ENCODE results near the gene ZNF134. TPM values are rescaled to one million over a fixed set of nuclear protein-coding genes. Genes with fewer than 3 reads are reported as not detected.

ZNF134 gene
- total RNA-seq, 4 donors from 2014 or later, result 7.5 to 14.9 (median 10.4) TPM

DNA sequence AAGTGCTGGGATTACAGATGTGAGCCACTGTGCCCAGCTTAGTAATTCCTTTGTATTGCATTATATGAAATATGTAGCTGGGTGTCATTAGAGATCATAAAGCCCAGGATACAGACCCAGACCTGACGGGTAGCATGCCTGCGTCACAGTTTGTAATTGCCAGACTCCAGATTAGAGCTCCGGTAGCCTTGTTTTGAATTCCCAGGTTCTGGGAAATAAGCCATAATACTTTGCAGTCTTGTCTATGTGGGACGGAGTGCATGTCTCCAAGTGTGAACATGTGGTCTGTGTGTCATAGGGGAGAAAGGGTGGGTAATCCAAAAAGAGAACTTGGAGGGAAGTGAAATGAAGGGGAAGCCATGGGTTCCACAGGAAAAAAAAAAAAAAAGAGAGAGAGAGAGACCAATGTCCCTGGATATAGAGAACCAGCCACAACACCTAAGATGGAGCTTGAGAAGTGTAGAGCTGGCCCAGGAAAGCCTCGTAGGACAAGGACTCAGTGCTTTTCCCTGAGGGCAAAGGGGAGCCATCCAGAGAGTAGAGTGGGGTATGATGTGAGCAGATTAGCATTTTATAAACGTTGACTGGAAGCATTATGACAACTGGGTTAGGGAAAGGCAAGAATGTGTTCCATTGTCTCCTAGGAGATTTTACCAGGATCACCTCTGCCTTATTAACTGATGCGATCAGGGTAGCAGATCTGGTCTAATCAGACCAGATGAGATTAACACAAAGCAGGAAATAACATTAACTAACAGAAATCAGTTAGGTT is 57.3 kb downstream of the ZNF134 start:
- Histone ChIP-seq H3K36me3 (no peaks in the 10 kb centered on the region), H3K27me3 (peaks cover 0 to 6% (median 0%) of the 10 kb centered on the region in 4 donors), H3K4me1 (no peaks in the 10 kb centered on the region), H3K27ac (no peak overlapping the region), H3K9me3 (peaks cover 0 to 5% (median 0%) of the 10 kb centered on the region in 3 donors), H3K4me3 (no peak overlapping the region)
- TF ChIP-seq POLR2A (IDR thresholded peaks at IDR 0.05), result no peak
- TF ChIP-seq, protein P1, sequence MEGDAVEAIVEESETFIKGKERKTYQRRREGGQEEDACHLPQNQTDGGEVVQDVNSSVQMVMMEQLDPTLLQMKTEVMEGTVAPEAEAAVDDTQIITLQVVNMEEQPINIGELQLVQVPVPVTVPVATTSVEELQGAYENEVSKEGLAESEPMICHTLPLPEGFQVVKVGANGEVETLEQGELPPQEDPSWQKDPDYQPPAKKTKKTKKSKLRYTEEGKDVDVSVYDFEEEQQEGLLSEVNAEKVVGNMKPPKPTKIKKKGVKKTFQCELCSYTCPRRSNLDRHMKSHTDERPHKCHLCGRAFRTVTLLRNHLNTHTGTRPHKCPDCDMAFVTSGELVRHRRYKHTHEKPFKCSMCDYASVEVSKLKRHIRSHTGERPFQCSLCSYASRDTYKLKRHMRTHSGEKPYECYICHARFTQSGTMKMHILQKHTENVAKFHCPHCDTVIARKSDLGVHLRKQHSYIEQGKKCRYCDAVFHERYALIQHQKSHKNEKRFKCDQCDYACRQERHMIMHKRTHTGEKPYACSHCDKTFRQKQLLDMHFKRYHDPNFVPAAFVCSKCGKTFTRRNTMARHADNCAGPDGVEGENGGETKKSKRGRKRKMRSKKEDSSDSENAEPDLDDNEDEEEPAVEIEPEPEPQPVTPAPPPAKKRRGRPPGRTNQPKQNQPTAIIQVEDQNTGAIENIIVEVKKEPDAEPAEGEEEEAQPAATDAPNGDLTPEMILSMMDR (IDR thresholded peaks at IDR 0.05), result no peak
- intact Hi-C loops (cut with DNase I), result no loop called here
- DNase-seq, result no peak
- 55 to 61% methylated on average over 7 of the region's 7 CpGs for WGBS, 2 donors

DNA sequence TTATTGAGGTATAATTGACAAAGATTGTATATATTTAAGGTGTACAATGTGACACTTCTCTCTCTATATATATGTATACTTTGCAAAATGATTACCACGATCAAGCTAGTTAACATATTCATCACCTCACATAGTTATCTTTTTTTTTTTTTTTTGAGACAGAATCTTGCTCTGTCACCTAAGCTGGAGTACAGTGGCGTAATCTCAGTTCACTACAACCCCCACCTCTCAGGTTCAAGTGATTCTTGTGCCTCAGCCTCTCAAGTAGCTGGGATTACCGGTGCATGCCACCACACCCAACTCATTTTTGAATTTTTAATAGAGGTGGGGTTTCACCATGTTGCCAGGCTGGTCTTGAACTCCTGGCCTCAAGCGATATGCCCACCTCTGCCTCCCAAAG is 58.4 kb downstream of the ZNF134 start:
- TF ChIP-seq, protein P1 (IDR thresholded peaks at IDR 0.05), result no peak
- no peak for TF ChIP-seq POLR2A (IDR thresholded peaks at IDR 0.05)
- intact Hi-C loops (cut with DNase I), result no loop called here
- Histone ChIP-seq H3K27ac (no peak overlapping the region), H3K4me3 (no peak overlapping the region), H3K27me3 (peaks cover 0 to under 1% (median 0%) of the 10 kb centered on the region in 4 donors), H3K4me1 (no peaks in the 10 kb centered on the region), H3K36me3 (no peaks in the 10 kb centered on the region), H3K9me3 (peaks cover 0 to 5% (median 0%) of the 10 kb centered on the region in 3 donors)
- DNase-seq, result no peak
- 73 to 75% methylated on average over 4 of the region's 4 CpGs for WGBS, 2 donors

Other genes starting within 250 kb of the ZNF134 start
- gene ZNF548, start 224.4 kb upstream of the ZNF134 start, total RNA-seq, result 10 to 100 TPM in 2 of 4 donors, 1 to 10 TPM in 2; 7.7 to 26.9 (median 11.2) TPM
- gene ZNF17, start 203.1 kb upstream of the ZNF134 start, total RNA-seq, result 10 to 100 TPM in 1 of 4 donors, 1 to 10 TPM in 3; 4.4 to 12.6 (median 6.2) TPM
- gene ZNF749, start 178.9 kb upstream of the ZNF134 start, total RNA-seq, result 10 to 100 TPM in 1 of 4 donors, 1 to 10 TPM in 3; 6.9 to 11.1 (median 8.4) TPM
- gene VN1R1, start 157.1 kb upstream of the ZNF134 start, total RNA-seq, result 1 to 10 TPM in 1 of 4 donors, under 1 TPM in 1, not detected in 2; 0.40 to 1.1 TPM
- 10 to 100 TPM in 1 of 4 donors, 1 to 10 TPM in 3; 3.3 to 10.9 (median 6.3) TPM for gene ZNF772, start 136.7 kb upstream of the ZNF134 start, total RNA-seq
- gene ZNF419, start 126.5 kb upstream of the ZNF134 start, total RNA-seq, result 1 to 10 TPM in 3 of 4 donors, under 1 TPM in 1; 0.87 to 8.0 (median 3.3) TPM
- gene ZNF773, start 114.3 kb upstream of the ZNF134 start, total RNA-seq, result 10 to 100 TPM in 1 of 4 donors, 1 to 10 TPM in 3; 1.9 to 14.5 (median 5.8) TPM
- gene ZNF549, start 86.9 kb upstream of the ZNF134 start, total RNA-seq, result 1 to 10 TPM; 1.3 to 4.8 (median 2.3) TPM
- 1 to 10 TPM; 2.2 to 7.6 (median 3.1) TPM for gene ZNF550, start 54.4 kb upstream of the ZNF134 start, total RNA-seq
- gene ZNF416, start 35.3 kb upstream of the ZNF134 start, total RNA-seq, result 1 to 10 TPM; 1.6 to 6.5 (median 3.9) TPM
- 1 to 10 TPM in 3 of 4 donors, under 1 TPM in 1; 0.38 to 4.6 (median 3.1) TPM for gene ZIK1, start 30.1 kb upstream of the ZNF134 start, total RNA-seq
- gene ZNF530, start 14.4 kb upstream of the ZNF134 start, total RNA-seq, result 1 to 10 TPM in 3 of 4 donors, under 1 TPM in 1; 0.70 to 3.9 (median 1.8) TPM
- gene ZNF211, start 18.9 kb downstream of the ZNF134 start, total RNA-seq, result 1 to 10 TPM; 2.9 to 7.7 (median 5.9) TPM
- not detected for gene ZSCAN4, start 54.7 kb downstream of the ZNF134 start, total RNA-seq
- 10 to 100 TPM in 1 of 4 donors, 1 to 10 TPM in 3; 2.3 to 14.5 (median 5.8) TPM for gene ZNF551, start 67.7 kb downstream of the ZNF134 start, total RNA-seq
- gene ZNF154, start 95.0 kb downstream of the ZNF134 start, total RNA-seq, result 1 to 10 TPM in 2 of 4 donors, under 1 TPM in 2; 0.15 to 2.5 (median 0.94) TPM
- gene ZNF671, start 113.4 kb downstream of the ZNF134 start, total RNA-seq, result 1 to 10 TPM; 1.3 to 4.2 (median 1.5) TPM
- gene ZNF776, start 132.6 kb downstream of the ZNF134 start, total RNA-seq, result 10 to 100 TPM in 1 of 4 donors, 1 to 10 TPM in 3; 7.9 to 11.6 (median 8.7) TPM
- gene ZNF586, start 155.4 kb downstream of the ZNF134 start, total RNA-seq, result 10 to 100 TPM in 3 of 4 donors, 1 to 10 TPM in 1; 8.1 to 30.5 (median 22.0) TPM
- gene ZNF552, start 200.7 kb downstream of the ZNF134 start, total RNA-seq, result 10 to 100 TPM in 2 of 4 donors, 1 to 10 TPM in 2; 5.2 to 15.3 (median 12.3) TPM
- 10 to 100 TPM in 2 of 4 donors, 1 to 10 TPM in 2; 5.3 to 25.0 (median 13.3) TPM for gene ZNF587B, start 216.1 kb downstream of the ZNF134 start, total RNA-seq
- gene ZNF587, start 235.6 kb downstream of the ZNF134 start, total RNA-seq, result 10 to 100 TPM; 13.2 to 27.5 (median 16.3) TPM